ENCODE measurements around the gene SIK3.

DNA sequence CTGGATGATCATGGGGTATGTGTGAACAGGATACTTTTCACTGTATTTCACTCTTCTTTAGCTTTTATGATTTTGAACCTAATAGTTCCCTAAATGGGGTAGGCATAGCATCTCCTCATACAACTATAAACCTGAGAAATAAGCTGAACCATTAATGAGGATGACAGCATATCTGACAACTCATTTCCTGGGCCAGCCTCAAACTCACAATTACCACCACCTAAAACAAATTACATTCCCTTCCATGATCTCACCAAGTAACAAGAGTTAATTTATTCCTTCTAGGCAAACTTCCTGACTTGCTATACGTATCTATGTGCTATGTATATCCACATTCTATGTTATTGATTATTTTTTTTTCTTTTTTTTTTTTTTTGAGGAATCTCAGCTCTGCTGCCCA is 23.0 kb downstream of the SIK3 start:
- TF ChIP-seq POLR2A (IDR thresholded peaks at IDR 0.05) (no peak), CTCF (IDR thresholded peaks at IDR 0.05) (no peak)
